GM12892 (cell line): ENCODE measurements around the gene PARP1.

Source experiments
- DNase-seq: peaks from one replicate; pipeline ENCODE4 v3.0.0; 2011; ENCODE audit not compliant: insufficient read length
- FAIRE-seq: peaks from 2 replicates; lab custom pipeline; 2011; peaks lifted over from hg19 to GRCh38; lab: Jason Lieb, UNC
- POLR2A ChIP-seq: IDR thresholded peaks from 2 replicates; pipeline ENCODE4 v1.6.1; 2011; ENCODE audit warnings: low read depth, low read length, control low read depth
- POLR2AphosphoS5 ChIP-seq: IDR thresholded peaks from 2 replicates; pipeline ENCODE4 v1.6.1; 2011; ENCODE audit warnings: low read depth, low read length, control low read depth
- TAF1 ChIP-seq: IDR thresholded peaks from 2 replicates; pipeline ENCODE4 v1.6.1; 2011; ENCODE audit warnings: low read depth, mild to moderate bottlenecking, control low read depth, low read length, borderline replicate concordance

PARP1 gene

DNA sequence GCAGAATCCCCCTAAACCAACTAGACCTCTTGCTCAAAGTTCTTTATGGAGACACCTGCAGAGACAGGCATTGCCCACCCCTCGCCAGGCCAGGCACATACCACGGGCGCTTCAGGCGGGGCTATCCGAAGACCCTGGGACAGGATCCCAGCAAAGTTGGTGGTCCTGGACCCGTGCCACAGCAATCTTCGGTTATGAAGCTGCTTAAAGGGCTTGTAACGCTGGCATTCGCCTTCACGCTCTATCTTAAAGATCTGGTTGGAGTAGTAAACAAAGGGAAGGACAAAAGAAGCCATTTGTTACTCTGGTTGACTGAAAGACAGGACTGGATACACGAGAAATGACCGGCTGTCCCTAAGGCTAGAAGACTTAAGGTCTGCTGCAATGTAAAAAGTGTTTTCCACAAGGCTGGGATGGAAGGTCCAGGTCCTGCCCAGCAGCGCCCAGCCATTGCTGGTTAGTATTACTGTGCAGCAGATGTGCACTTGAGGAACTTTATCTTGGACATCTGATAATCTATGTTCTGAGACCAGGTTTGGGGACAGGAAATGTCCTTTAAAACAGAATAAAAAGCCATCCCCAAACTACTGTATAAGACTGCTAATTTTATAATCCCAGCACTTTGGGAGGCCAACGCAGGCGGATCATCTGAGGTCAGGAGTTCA is 42.9 kb downstream of the PARP1 start:
- FAIRE-seq (no peak), DNase-seq (no peak)
- TF ChIP-seq TAF1 (no peak), POLR2A (no peak), POLR2AphosphoS5 (no peak)

DNA sequence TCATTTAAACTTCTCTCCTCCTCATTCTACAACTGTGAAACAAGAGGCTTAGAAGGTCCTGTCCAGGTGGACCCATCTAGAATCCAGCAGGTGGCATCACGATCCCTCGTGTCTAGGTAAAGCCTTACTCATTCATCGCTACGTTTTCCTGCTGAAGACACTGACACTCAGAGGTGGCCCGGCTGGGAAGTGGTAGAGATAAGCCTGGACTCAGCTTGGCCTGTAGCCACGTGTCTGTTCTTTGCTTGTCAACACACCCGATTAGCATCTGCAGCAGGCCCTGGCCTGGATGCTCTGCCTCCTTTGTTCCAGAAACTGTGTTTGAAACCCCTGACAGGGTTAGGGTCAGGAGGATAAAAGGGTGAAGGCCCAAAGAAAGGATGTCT is 43.4 kb downstream of the PARP1 start:
- no peak for DNase-seq
- TF ChIP-seq TAF1 (no peak), POLR2A (no peak), POLR2AphosphoS5 (no peak)
- FAIRE-seq = no peak

DNA sequence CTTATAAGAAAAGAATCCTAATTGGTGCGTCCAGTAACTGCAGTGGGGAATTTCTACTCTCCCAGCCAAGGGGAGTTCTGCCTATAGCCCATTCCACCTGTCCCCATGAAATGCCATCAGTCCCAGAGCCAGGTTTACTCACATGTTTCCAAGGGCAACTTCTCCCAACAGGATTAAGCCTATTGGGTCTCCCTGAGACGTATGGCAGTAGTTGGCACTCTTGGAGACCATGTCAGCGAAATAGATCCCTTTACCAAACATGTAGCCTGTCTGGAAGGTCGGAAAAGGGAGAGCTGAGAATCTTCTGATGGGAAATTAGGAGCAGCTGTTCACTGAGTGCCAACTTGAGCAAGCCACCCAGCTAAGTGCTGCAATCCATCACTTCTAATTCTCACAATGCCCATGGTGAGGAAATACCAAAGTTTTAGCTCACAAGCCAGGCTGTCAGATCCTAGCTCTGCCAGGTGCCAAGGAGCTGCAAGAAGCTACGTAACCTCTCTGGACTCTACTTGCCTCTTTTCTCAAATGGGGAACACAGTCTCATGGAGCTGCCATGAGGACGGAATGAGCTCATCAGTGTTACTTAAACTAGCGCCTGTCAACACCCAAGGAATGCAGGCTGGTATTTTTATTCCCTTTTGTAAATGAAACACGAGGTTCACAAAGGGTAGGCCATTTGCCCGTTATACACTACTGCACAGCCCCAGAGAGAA is 43.9 kb downstream of the PARP1 start:
- FAIRE-seq (no peak), DNase-seq (no peak)
- TF ChIP-seq POLR2AphosphoS5 (no peak), POLR2A (no peak)

DNA sequence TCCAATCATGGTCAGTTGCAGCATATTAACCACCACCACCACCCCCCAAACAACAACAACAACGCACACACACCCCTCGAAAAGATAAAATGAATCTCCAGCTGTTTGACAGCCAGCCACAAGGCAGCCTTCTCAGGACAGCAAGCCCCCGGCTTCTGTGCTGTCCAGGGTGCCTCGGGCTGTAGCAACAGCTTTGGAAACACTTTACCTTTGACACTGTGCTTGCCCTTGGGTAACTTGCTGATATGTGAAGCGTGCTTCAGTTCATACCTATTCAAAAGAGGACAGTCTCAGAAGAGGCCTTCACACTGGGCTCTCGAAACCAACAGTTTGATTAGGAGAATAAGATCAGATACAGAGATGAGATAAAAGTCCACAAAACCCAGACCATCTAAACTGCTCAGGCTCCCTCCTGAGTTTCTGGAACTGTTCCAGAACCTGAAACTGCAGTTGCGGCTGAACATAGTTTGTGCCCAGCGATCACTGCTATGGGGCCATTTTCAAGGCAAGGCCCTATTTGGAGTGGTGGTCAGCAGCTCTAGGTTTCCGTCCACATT is 44.9 kb downstream of the PARP1 start:
- DNase-seq = no peak
- FAIRE-seq = no peak
- TF ChIP-seq POLR2AphosphoS5 (no peak), POLR2A (no peak), TAF1 (no peak)

DNA sequence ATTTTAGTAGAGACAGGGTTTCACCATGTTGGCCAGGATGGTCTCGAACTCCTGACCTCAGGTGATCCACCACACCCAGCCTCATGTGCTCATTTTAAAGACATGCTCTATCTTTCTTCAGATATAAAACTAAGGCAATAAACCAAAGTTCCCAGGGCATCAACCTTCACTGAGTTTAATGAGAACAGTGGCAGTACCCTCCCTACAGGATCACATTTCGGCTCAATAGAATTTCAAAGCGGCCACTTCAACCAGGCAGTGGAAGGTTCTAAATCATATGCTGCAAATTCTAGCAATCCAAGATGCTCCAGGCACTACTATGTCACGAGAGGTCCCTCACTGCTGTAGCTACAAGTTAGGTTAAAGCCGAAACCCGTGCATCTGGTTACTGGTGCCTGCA is 45.5 kb downstream of the PARP1 start:
- FAIRE-seq (no peak), DNase-seq (no peak)
- TF ChIP-seq POLR2A (no peak), POLR2AphosphoS5 (no peak), TAF1 (no peak)

DNA sequence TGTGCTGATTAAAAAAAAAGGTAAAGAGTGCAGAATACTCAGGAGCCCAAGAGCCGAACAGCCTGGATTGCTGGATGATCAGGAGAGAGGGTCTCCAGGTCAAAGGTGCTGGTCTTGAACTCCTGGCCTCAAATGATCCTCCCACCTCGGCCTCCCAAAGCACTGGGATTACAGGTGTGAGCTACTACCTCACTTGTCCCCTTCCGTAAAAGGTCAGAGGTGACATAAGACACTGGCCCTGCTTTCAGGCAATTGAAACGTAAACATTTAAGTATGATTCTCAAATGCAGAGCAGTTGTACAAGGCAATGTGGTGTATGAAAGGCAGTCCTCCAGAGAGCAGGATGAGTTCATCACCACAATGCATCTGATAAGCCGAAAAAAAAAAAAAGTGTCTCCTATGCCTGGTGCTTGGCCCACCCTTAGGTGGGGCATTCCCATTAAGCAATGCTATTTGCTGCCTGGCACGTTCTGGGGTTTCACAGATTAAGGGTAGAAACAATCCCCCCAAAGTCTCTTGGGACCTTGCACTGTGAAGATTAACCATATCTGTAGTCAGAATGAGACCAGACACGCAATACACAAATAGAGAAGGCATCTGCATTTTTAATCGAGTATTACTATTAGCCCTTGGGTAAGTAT is 47.7 kb downstream of the PARP1 start:
- TF ChIP-seq TAF1 (no peak), POLR2AphosphoS5 (no peak), POLR2A (no peak)
- FAIRE-seq = peak; percentile 21

DNA sequence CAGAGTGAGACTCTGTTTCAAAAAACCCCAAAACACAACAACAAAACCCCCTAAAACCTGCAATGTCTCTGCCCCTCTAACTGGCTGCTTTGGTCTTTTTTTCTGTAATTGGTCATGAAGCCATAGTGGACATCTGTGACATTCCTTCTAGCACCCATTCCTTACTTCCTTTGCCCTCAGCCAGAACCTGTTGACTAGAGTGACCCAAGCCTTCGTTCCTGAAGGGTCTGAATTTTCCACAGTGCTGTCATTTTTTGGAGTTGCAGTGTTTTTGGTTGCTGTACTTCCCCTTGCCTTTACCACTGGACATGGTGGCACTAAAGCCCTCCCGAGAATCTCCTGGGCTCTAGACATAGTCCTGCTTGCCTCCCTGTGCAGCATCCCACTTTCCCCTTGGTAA is 50.5 kb downstream of the PARP1 start:
- TF ChIP-seq TAF1 (no peak), POLR2A (no peak), POLR2AphosphoS5 (no peak)
- no peak for DNase-seq
- FAIRE-seq = no peak

More for the DNA sequence above, 47.7 kb downstream of the PARP1 start:
- no peak for DNase-seq

DNA sequence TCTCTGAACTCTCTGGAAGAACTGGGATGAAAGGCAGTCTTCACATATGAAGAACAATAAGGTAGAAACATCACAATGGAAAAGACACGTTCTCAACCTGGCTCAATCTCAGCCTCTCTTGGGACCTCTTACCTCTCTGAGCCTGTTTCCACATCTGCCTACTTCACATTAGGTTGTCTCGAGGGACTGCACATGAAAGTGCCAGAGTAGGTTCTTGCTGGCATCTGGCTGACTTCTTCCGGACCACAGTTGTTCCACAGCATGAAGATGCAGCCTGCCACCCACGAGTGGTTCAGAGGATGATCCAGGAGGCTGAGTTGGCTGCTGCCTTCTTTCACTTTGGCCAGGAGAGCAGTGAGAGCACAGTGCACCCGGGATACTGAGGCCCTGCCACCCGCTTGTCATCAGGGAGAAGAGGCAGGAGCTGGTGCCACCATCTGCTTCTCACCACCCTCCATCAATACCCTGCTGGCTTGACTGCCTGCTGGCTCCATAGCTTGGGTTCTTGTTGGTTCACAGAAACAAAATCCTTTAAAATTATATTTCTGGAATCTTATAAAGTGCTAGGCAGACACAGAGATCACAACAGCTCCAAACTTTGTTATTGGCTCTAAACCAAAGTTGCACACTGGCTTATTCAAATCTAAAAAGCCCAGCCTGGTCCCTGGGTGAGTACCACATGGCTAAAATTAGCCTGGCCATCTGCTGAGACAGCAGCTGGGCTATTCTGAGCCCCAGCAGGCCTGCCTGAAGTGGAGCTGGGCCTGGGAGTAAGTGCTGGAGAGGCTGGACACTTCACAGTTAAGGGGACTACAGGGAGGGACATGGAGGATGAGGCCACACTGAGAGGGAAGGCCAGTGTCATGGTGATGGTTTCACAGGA is 52.0 kb downstream of the PARP1 start:
- DNase-seq (no peak), FAIRE-seq (peak; percentile 64)
- TF ChIP-seq TAF1 (no peak), POLR2A (no peak), POLR2AphosphoS5 (no peak)

DNA sequence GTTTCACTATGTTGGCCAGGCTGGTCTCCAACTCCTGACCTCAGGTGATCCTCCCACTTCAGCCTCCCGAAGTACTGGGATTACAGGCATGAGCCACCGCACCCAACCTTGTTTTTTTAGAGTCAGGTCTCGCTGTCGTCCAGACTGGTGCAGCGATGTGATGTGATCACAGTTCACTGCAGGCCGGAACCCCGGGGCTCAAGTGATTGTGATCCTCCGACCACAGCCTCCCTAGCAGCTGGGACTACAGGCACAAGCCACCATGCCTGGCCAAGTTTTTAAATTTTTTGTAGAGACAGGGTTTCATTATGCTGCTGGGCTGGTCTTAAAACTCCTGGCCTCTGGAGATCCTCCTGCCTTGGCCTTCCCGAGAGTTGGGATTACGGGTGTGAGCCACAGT is 52.9 kb downstream of the PARP1 start:
- TF ChIP-seq TAF1 = no peak
- no peak for TF ChIP-seq POLR2AphosphoS5
- no peak for TF ChIP-seq POLR2A
- no peak for FAIRE-seq

DNA sequence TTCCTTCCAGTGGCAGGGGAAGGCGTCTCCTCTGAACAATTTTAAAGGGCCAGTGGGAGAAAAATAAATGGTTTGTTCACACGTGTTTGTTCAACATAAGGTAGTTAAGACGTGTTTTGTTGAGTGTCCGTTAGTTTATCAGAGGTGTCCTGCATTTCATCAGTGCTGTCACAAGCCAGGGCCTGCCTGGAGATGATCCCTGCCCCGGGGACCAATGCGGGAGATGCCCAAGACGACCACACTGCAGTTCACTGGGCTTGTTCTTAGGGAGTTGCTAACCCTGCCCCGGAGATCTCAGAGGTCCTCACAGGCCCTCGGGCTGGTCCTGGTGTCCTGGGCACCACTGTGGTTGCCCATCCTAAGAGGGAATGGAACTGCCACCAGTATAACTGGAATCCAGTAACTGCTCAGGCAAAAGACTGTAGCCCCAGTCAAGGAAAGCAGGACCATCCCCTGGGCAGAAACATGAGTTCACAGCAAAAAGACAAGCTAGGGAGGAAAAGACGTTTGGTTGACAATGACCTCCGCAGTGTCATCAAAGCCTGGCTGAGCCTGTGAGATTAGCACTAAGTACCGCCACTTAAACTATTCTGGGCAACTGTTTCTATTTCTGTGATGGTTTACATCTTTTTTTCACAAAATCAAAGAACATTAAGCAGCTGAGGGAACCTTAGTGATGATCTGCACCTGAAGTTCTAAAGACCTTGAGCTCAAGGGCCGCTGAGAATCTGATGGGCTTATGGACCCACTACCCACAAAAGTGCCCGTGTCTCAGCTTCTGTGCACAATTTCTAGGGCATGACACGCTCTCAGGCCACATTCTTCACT is 54.0 kb downstream of the PARP1 start:
- no peak for FAIRE-seq
- DNase-seq = no peak

More for the DNA sequence above, 52.9 kb downstream of the PARP1 start:
- no peak for DNase-seq

More for the DNA sequence above, 54.0 kb downstream of the PARP1 start:
- TF ChIP-seq POLR2AphosphoS5 (no peak), POLR2A (no peak), TAF1 (no peak)
